Activated B cell treated with CpG ODN at 0.5 μM for 24 hours (primary cell): Measurements from ENCODE around the gene LYRM4. TPM values are rescaled to one million over a fixed set of nuclear protein-coding genes. Genes with fewer than 3 reads are reported as not detected.

Experiments used
- ATAC-seq: fragments of 200-7000 bp; cut with Tn5 transposase; one replicate; pipeline ENCODE4 v1.10.0; 2021; ENCODE audit warnings: low read depth, mild to moderate bottlenecking, moderate library complexity
- CTCF ChIA-PET: fragments of 350-600 bp; sonication (Branson Sonifier 250); formaldehyde crosslinking; loops from one replicate; lab custom pipeline; 2021; ENCODE audit warnings: antibody characterized with exemption; lab: Charles Lee
- POLR2A ChIA-PET: fragments of 350-600 bp; sonication (Branson Sonifier 250); formaldehyde crosslinking; loops from one replicate; lab custom pipeline; 2021; ENCODE audit warnings: antibody characterized with exemption; lab: Charles Lee
- DNase-seq: peaks from one replicate; pipeline ENCODE4 v3.0.0; 2022
- H3K27ac Mint-ChIP-seq: one replicate; pipeline ENCODE4 v1.8.0; 2020; ENCODE audit warnings: mixed read lengths
- H3K27me3 Mint-ChIP-seq: one replicate; pipeline ENCODE4 v1.8.0; 2021; ENCODE audit warnings: mixed read lengths
- H3K36me3 Mint-ChIP-seq: one replicate; pipeline ENCODE4 v1.8.0; 2021; ENCODE audit warnings: low read depth, mixed read lengths
- H3K4me1 Mint-ChIP-seq: one replicate; pipeline ENCODE4 v1.8.0; 2021; ENCODE audit warnings: mixed read lengths
- H3K4me3 Mint-ChIP-seq: one replicate; pipeline ENCODE4 v1.8.0; 2020; ENCODE audit warnings: mild to moderate bottlenecking, mixed read lengths
- H3K9me3 Mint-ChIP-seq: one replicate; pipeline ENCODE4 v1.8.0; 2020; ENCODE audit warnings: mixed read lengths
- CTCF ChIP-seq: fragments of 200-600 bp; IDR thresholded peaks from one replicate; pipeline ENCODE4 v1.8.0; 2022; ENCODE audit warnings: antibody characterized with exemption, mild to moderate bottlenecking
- intact Hi-C: fragments of 100-400 bp; cut with micrococcal nuclease; formaldehyde crosslinking; loops from one replicate; pipeline ENCODE4 v1.15.1; 2024
- total RNA-seq: library from RNA; stranded (reverse); gene quantifications from 2 replicates; pipeline ENCODE4 v1.2.3, GENCODE V29; 2022

Gene LYRM4
- total RNA-seq, 1 donor from 2014 or later = 51.2 TPM

- TF ChIP-seq CTCF = no peak
- Mint-ChIP-seq H3K27me3 (no peaks in the 10 kb centered on the region), H3K27ac (no peak overlapping the region), H3K4me1 (no peaks in the 10 kb centered on the region), H3K9me3 (no peaks in the 10 kb centered on the region), H3K4me3 (no peak overlapping the region), H3K36me3 (peaks cover 17% of the 10 kb centered on the region)
- DNase-seq (no peak), ATAC-seq (no peak)
- POLR2A ChIA-PET = no interaction called here
- CTCF ChIA-PET = no interaction called here
- intact Hi-C loops = no loop called here
Measured at GRCh38 chr6:5112066-5112799, 148.5 kb downstream of the LYRM4 start.

GRCh38 chr6:5111626-5112025, 149.1 kb downstream of the LYRM4 start:
- Mint-ChIP-seq H3K27ac (no peak overlapping the region), H3K36me3 (peaks cover 17% of the 10 kb centered on the region), H3K4me3 (no peak overlapping the region), H3K4me1 (no peaks in the 10 kb centered on the region), H3K9me3 (no peaks in the 10 kb centered on the region), H3K27me3 (no peaks in the 10 kb centered on the region)
- DNase-seq (no peak), ATAC-seq (no peak)
- ChIA-PET POLR2A (no interaction called here), CTCF (no interaction called here)
- intact Hi-C loops = no loop called here
- no peak for TF ChIP-seq CTCF

- ChIA-PET POLR2A (no interaction called here), CTCF (no interaction called here)
- no peak for TF ChIP-seq CTCF
- no peak overlapping the region for H3K27ac Mint-ChIP-seq
- no peaks in the 10 kb centered on the region for H3K27me3 Mint-ChIP-seq
- no peaks in the 10 kb centered on the region for H3K9me3 Mint-ChIP-seq
- intact Hi-C loops = no loop called here
- ATAC-seq = no peak
- no peaks in the 10 kb centered on the region for H3K4me1 Mint-ChIP-seq
- no peak for DNase-seq
- H3K36me3 Mint-ChIP-seq = peaks cover 17% of the 10 kb centered on the region
- no peak overlapping the region for H3K4me3 Mint-ChIP-seq
Measured at GRCh38 chr6:5110246-5110645, 150.5 kb downstream of the LYRM4 start.

- POLR2A ChIA-PET = no interaction called here
- Mint-ChIP-seq H3K9me3 (no peaks in the 10 kb centered on the region), H3K4me1 (no peaks in the 10 kb centered on the region), H3K36me3 (peaks cover 17% of the 10 kb centered on the region), H3K4me3 (no peak overlapping the region), H3K27me3 (no peaks in the 10 kb centered on the region), H3K27ac (no peak overlapping the region)
- no peak for TF ChIP-seq CTCF
- intact Hi-C loops = no loop called here
- CTCF ChIA-PET = no interaction called here
- ATAC-seq (no peak), DNase-seq (no peak)
Measured at GRCh38 chr6:5109436-5109835, 151.3 kb downstream of the LYRM4 start.

GRCh38 chr6:5108536-5109150, 152.1 kb downstream of the LYRM4 start:
- Mint-ChIP-seq H3K36me3 (peaks cover 17% of the 10 kb centered on the region), H3K27ac (no peak overlapping the region), H3K9me3 (no peaks in the 10 kb centered on the region), H3K4me1 (no peaks in the 10 kb centered on the region), H3K27me3 (no peaks in the 10 kb centered on the region), H3K4me3 (no peak overlapping the region)
- ChIA-PET CTCF (no interaction called here), POLR2A (no interaction called here)
- intact Hi-C loops = no loop called here
- TF ChIP-seq CTCF = no peak
- DNase-seq (no peak), ATAC-seq (no peak)
